Renal cortex interstitium (tissue), 11 donors: ENCODE data around the gene MDN1. TPM values are rescaled to one million over a fixed set of nuclear protein-coding genes. Genes with fewer than 3 reads are reported as not detected.

Experiments
- DNase-seq, 11 donors: peaks; one replicate each; pipeline ENCODE4 v3.0.0-alpha.2; 2013; ENCODE audit warnings: low read depth in 9 of 11, low spot score in 4 of 11; ENCODE audit errors: extremely low read depth in 1 of 11
- polyA plus RNA-seq, 3 donors: library from polyadenylated mRNA; unstranded; fragments of 120-200 nt; gene quantifications; one replicate each; pipeline ENCODE4 v1.2.1, GENCODE V29; 2013; ENCODE audit not compliant: insufficient read length in 3 of 3

The MDN1 gene
- polyA plus RNA-seq, 3 donors, result 39.1 to 48.6 (median 47.6) TPM

DNA sequence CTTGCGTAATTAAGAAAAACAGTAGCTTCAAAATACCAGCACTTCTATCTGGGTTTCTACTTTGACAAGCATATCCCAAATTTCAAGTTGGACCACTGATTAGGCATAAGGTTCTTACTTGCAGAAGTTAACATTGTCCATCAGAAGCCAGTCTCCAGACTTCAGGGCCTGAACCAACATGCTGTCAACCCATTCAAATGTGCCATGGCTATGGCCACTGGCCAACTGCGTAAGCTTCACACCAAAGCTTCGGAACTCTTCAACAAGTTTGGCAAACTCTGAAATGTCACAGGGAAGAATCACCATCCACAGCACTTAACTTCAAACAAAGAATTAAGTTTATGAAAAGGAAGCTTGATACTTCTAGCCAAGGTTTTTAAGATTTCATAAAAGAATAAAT lies 103.1 kb downstream of the MDN1 start:
- DNase-seq, result no peak

- DNase-seq, result peak in 1 of 11 donors; percentile 0
These were observed 107.8 kb downstream of the MDN1 start for GRCh38 chr6:89711801-89712200.

DNA sequence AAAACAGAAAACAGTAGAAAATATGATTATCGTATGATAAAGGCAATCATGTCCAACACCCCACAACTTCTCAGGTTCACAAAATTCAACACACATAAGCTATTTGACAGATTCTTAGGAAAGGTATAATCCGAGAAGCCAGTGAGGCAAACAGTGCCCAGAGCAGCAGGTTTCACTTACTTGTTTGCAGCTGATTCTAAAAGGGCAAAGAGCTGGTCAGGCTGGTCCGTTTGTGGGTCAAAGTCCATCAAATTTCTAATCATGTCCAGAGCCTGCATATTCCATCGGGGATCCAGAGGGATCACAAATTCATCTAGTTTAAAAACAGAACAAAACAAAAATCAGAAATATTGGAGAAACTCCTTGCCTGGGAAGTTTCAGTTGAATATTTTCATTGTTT lies 111.3 kb downstream of the MDN1 start:
- DNase-seq, result no peak

DNA sequence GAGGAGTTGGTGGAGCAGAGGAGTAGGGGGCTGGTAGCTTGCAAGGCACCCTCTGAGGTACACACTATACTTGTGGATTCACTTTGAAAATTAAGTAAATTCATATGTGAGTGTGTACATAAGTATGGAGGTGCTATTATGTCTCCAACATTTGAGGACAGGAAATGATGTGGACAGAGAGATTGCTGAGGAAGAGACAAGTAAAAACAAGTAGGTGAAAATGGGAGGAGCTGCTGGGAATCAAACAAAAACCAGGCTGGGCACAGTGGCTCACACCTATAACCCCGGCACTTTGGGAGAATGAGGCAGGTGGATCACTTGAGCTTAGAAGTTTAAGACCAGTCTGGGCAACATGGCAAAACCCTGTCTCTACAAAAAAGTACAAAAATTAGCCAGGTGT lies 111.8 kb downstream of the MDN1 start:
- DNase-seq, result no peak

DNA sequence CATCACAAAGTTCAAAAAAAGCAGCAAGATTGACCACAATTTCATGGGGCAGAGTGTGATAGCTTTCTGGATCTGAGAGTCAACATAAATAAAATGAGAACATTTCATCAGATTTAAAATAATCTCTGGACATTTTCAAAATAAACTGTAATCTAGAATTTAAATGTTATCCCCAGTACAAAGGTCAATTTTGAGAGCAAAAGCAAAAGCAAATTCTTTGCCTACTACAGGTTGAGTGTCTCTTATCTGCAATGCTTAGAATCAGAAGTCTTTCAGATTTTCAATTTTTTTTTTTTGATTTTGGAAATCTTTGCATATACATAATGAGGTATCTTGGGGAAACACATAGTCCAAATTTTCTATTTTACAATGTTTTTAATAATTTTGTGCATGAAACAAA lies 113.5 kb downstream of the MDN1 start:
- DNase-seq, result no peak

- no peak for DNase-seq
These were observed 116.3 kb downstream of the MDN1 start for GRCh38 chr6:89703292-89703691.

- no peak for DNase-seq
These were observed 117.2 kb downstream of the MDN1 start for GRCh38 chr6:89702349-89702748.

DNA sequence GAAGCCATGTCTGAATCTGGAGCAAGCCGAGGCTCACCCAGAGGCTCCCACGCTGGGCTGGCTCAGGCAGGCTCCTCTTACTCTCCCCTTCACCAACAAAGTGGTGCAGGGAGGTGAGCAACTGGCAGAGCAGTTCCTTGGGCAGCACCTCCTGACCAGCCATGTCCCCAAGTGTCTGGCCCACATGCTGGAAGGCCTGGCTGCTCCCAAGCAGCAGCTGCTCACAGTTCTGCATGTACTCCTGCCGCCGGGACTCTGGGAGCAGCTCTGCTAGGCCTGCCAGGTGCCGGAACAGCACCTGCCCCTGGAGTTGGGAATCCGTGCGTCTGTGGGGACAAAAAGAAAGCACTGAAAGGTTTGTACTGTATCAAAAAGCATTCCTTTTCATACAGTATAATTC lies 123.9 kb downstream of the MDN1 start:
- DNase-seq, result no peak

DNA sequence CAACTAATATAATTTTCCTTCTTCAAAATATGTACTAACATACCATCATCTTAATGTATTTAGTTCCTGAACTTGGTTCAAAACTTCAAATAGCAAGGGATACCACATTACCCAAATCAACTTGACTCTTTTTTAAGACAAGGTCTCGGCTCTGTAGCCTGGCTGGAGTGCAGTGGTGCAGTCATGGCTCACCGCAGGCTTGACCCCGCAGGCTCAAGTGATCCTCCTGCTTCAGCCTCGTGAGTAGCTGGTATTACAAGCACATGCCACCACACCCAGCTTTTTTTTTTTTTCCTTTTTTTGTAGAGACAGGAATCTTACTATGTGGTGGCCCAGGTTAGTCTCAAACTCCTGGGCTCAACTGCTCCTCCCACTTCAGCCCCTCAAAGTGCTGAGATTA lies 125.2 kb downstream of the MDN1 start:
- DNase-seq, result no peak

DNA sequence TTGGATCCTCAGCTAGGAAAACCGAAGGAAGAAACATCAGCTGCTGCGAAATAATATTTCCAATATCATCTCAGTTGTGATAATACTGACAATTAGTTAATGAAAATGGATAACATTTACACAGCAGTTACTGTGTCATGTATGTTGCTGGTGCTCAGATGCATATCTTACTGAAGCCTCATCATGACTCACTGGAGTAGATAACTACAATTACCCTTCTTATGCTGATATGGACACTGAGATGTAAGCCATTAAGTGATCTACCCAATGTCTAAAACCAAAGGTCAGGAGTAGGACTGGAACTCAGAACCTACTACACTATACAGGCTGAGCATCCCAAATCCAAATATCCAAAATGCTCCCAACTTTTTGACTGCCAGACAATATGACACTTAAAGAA lies 126.4 kb downstream of the MDN1 start:
- DNase-seq, result no peak

GRCh38 chr6:89692256-89692655 lies 127.3 kb downstream of the MDN1 start:
- no peak for DNase-seq

DNA sequence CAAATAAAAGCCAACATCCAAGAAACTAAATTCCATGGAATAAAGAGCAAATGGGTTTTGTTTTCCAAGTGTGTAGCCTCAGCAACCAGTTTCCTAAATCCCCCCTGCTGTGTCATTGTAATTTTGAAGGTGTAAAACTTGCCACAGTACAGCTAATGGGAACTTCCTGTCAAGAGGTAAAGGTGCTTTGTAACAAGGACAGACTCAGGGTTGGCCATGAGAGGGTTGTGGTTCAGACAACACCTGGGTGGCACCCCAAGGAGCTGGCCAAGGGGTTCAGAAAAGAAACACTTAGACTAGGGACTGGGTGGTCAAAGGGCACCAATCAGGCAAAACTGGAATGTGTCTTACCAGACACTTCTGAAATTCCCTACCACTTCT lies 128.7 kb downstream of the MDN1 start:
- no peak for DNase-seq

GRCh38 chr6:89689732-89690131 lies 129.9 kb downstream of the MDN1 start:
- no peak for DNase-seq

DNA sequence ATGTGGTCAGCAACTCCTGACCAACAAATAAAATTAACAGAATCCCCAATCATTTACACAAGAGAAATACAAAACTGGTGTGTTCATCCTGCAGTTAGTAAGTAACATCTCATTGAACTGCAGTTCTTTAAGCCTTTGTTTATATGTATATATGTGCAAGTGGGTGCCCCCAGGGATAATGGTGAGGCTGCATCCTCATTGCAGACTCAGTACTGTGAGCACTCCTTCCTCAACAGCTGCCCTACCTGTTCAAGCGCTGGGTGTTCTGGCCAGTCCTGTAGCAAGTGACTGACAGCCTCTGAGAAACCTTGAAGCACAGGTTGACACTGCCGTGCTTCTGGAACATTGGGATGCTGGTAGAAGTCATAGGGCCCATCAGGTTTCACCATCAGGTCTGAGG lies 131.3 kb downstream of the MDN1 start:
- no peak for DNase-seq

GRCh38 chr6:89685311-89685710 lies 134.3 kb downstream of the MDN1 start:
- DNase-seq, result no peak

DNA sequence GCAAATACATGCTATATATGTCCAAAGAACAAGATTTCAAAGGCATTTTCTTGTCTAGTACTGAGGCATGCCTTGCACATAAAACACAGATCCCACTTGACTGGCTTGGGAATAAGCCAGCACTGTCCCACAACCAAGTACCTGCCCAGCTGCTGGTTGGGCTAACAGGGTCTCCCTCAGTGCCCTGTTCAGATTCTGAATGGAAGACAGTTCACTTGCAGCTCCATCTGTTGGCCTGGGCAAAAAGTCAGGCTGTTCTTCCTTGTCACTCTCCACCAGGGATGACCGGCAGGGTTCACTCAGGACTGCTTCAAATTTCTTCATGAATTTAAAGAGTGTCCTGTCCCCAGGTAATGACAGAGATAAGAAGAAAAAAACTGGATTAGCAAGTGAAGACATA lies 136.6 kb downstream of the MDN1 start:
- DNase-seq, result no peak

- DNase-seq, result no peak
These were observed 137.5 kb downstream of the MDN1 start for GRCh38 chr6:89681983-89682564.

DNA sequence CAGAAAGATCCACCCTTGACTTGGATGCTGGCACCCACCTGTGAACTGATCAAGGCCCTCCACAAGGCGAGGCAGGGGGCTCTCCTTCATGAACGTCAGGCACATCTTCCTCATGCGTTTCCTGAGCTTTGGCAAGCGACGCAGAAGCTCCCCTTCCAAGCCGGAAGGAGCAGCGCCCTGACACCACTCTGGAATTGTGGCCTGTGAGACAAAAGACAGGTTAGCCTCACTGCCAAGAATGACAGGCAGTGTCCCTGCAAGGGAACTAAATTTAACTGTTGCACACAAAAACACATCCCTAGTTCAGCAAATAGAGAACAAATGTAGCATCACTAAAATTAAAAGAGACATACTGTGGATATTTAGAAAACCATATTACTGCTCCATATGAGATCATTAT lies 139.0 kb downstream of the MDN1 start:
- no peak for DNase-seq

DNA sequence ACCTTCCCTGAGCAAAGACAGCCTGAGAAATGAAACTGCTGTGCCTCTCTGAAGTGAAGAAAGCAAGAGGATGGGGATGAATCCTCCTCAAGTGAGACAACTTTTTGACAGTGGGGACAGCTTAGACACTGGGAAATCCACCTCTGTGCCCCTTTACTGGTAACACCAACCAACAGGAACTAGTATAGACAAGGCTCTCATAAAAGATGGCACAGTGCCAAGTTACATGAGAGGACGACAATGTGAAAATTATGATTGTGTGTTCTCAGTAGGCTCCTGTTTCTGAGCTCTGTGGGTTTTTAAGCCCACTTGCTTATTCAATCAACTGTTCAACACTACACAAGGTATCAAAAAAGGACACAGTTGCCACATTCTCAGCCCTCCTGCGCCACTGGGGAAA lies 139.4 kb downstream of the MDN1 start:
- DNase-seq, result no peak

DNA sequence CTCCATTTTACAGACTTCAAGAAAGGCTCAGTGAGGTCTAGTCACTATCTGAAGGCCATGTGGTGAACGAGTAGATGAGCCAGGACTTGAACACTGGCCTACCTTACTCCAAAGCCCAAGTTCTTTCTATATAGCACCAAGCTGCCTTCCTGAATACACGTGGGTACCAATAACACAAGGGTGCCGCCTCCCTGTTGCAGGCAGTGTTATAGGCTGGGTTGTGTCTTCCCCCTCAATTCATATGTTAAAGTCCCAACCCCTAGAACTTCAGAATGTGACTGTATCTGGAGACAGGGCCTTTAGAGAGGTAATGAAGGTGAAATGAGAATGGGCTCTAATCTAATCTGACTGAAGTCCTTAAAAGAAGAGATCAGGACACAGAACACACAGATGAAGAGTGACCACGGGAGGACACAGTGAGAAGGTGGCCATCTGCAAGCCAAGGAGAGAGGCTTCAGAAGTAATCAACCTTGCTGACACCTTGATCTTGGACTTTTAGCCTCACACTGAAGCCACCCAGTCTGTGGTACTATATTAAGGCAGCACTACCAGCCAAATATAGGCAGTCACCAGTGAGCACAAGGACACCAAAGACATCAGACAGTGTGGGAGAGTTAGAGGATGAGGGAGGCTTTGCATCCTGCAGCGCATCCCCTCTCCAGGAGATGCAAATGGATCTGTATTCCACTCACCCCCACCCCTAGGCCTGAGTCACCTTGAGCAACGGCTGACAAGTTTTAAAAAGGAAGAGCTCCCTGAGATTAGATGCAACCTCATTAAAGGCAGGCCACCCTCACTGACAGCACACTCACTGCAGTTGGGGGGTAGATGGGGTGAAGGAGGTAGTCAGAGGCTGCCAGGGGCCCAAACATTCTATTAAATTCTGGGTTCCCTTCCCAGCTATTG lies 140.1 kb downstream of the MDN1 start:
- DNase-seq, result no peak

- DNase-seq, result no peak
These were observed 141.1 kb downstream of the MDN1 start for GRCh38 chr6:89678531-89678930.
